Thoracic aorta (tissue), 2 donors: ENCODE results near the gene IGF1R. TPM values are rescaled to one million over a fixed set of nuclear protein-coding genes. Genes with fewer than 3 reads are reported as not detected.
A peak's percentile ranks its signal among the peaks of the same experiment; 100 is the strongest.

Experiments
- ATAC-seq: fragments of 150-250 bp; one replicate; pipeline ENCODE4 v1.8.0; 2017; ENCODE audit warnings: low read depth; ENCODE audit not compliant: insufficient number of reproducible peaks, low FRiP score
- DNase-seq: peaks from one replicate; pipeline ENCODE4 v3.0.0-alpha.2; 2020; ENCODE audit warnings: low spot score
- H3K27ac ChIP-seq, 2 donors: fragments of 200-600 bp; sonication (generic); 1 replicate in 1 of 2; 2 replicates in 1 of 2; pipeline ENCODE4 v1.5.1; 2016; ENCODE audit warnings: mild to moderate bottlenecking in 2 of 2, moderate library complexity in 2 of 2
- H3K27me3 ChIP-seq: fragments of 200-600 bp; sonication (generic); replicated peaks from 2 replicates; pipeline ENCODE4 v1.6.0; 2016; ENCODE audit warnings: mild to moderate bottlenecking; ENCODE audit not compliant: insufficient read depth
- H3K36me3 ChIP-seq: fragments of 200-600 bp; sonication (generic); one replicate; pipeline ENCODE4 v1.5.1; 2016
- H3K4me1 ChIP-seq, 2 donors: fragments of 200-600 bp; sonication (generic); 1 replicate in 1 of 2; 2 replicates in 1 of 2; pipeline versions ENCODE4 v1.5.1 to v1.6.0; 2016; ENCODE audit warnings: low read depth in 2 of 2, mild to moderate bottlenecking in 1 of 2; ENCODE audit not compliant: control insufficient read depth in 1 of 2
- H3K4me3 ChIP-seq: fragments of 200-600 bp; sonication (generic); 2 replicates; pipeline ENCODE4 v1.5.1; 2016; ENCODE audit warnings: mild to moderate bottlenecking
- H3K9me3 ChIP-seq: fragments of 200-600 bp; sonication (generic); 2 replicates; pipeline ENCODE4 v1.5.1; 2016
- total RNA-seq, 2 donors: library from RNA; depleted of rRNA; stranded (reverse); fragments of >200 nt; gene quantifications; one replicate each; pipeline versions ENCODE4 v1.1.0 to v1.2.3, GENCODE V29; 2016
- TF ChIP-seq, protein P1 (sequence below): fragments of 200-600 bp; sonication (generic); IDR thresholded peaks from one replicate; pipeline ENCODE4 v1.5.1; 2019; ENCODE audit warnings: antibody characterized with exemption

IGF1R gene
- total RNA-seq, 2 donors from 2014 or later: 127 to 159 TPM

DNA sequence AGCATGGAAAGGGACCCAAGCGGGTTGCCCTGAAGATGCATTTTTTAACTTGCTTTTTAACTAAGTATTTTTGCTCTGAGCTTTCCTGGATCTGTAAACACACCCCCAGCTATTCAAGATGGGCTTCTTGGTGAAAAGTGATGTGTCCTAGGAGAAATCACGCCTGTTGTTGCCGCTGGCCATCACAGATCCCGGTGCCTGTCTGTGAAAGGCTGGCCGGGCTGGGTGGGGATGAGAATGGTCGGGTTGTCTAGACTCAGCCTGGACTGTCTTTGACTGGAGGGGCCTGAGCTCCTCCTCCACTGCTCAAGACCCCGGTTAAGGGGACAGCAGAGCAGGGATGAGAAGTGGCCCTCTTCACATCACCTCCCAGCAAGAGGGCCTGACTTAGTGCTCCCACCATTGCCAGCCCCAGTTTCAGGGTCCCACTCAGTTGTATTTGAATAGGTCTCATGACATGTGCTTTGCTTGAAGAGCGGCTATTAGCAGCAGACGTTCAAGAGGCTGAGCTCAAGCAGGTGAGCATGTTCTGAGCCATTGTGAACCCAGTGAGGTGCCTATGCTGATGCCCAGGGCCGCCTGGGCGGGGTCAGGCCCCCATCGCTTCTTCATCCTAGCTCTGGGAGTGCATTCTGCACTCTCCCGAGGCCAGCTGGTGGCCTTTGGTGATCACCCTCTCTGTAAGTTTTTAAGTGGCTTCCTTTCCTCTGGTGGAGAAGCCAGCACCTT is 79.9 kb downstream of the IGF1R start:
- TF ChIP-seq, protein P1, sequence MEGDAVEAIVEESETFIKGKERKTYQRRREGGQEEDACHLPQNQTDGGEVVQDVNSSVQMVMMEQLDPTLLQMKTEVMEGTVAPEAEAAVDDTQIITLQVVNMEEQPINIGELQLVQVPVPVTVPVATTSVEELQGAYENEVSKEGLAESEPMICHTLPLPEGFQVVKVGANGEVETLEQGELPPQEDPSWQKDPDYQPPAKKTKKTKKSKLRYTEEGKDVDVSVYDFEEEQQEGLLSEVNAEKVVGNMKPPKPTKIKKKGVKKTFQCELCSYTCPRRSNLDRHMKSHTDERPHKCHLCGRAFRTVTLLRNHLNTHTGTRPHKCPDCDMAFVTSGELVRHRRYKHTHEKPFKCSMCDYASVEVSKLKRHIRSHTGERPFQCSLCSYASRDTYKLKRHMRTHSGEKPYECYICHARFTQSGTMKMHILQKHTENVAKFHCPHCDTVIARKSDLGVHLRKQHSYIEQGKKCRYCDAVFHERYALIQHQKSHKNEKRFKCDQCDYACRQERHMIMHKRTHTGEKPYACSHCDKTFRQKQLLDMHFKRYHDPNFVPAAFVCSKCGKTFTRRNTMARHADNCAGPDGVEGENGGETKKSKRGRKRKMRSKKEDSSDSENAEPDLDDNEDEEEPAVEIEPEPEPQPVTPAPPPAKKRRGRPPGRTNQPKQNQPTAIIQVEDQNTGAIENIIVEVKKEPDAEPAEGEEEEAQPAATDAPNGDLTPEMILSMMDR: no peak
- no peaks in the 10 kb centered on the region for H3K27me3 ChIP-seq
- H3K9me3 ChIP-seq: no peaks in the 10 kb centered on the region
- no peaks in the 10 kb centered on the region for H3K36me3 ChIP-seq
- H3K4me1 ChIP-seq: peaks cover 47 to 81% of the 10 kb centered on the region in 2 donors
- peak overlapping the region; percentile 34 for H3K4me3 ChIP-seq
- DNase-seq: no peak
- H3K27ac ChIP-seq: peak overlapping the region; percentile 87 to 92
- ATAC-seq: no peak

GRCh38 chr15:98728811-98729160 is 80.4 kb downstream of the IGF1R start:
- no peak for ATAC-seq

GRCh38 chr15:98729446-98730042 is 81.2 kb downstream of the IGF1R start:
- Histone ChIP-seq H3K9me3 (no peaks in the 10 kb centered on the region), H3K36me3 (no peaks in the 10 kb centered on the region), H3K27me3 (no peaks in the 10 kb centered on the region), H3K27ac (peak overlapping the region; percentile 87 to 92), H3K4me1 (peaks cover 49 to 82% of the 10 kb centered on the region in 2 donors), H3K4me3 (no peak overlapping the region)
- no peak for ATAC-seq
- no peak for DNase-seq
- TF ChIP-seq, protein P1: no peak

More at GRCh38 chr15:98728811-98729160, 80.4 kb downstream of the IGF1R start:
- Histone ChIP-seq H3K36me3 (no peaks in the 10 kb centered on the region), H3K9me3 (no peaks in the 10 kb centered on the region), H3K4me3 (peak overlapping the region; percentile 34), H3K4me1 (peaks cover 49 to 81% of the 10 kb centered on the region in 2 donors), H3K27me3 (no peaks in the 10 kb centered on the region), H3K27ac (peak overlapping the region; percentile 87 to 92)
- DNase-seq: no peak
- TF ChIP-seq, protein P1: no peak

DNA sequence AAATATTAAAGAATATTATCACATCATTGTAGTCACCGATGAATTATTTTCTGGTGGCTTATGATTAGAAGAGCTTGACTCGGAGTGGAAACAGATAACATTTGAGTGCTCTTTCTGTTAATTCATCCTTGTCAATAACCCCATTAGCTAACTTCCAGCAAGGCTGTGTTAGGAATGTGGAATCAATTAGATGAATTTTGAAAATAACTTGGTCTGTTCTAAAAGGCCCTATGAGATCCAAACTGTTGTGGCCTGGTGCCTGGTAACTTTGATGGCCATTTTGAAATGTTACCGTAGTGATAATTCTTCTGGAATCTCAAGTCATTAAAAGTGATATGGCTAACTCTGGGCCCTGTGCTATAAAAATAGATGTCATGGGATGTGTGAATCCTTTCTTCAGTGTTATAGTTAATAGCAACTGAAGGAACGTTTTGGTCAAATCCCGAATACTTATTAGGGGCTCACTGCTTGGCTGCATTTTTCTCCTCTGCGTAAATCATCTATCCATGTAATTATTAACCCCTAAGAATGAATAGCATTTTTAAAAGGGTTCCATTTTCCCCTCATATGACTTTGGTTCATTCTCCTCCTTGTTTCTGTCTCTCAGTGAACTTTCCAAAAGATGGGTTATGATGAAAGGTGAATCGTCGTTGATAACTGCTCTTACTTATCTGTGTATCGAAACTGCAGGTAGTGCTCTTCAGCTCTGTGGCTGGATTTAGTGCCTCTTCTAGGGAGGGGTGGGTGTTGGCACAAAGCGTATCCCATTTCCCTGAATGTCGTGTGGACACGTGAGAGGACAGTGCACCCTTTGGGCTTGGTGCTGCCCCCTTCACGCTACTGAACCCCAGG is 82.7 kb downstream of the IGF1R start:
- TF ChIP-seq, protein P1: no peak
- no peaks in the 10 kb centered on the region for H3K36me3 ChIP-seq
- H3K27ac ChIP-seq: peak overlapping the region; percentile 12 to 92
- no peaks in the 10 kb centered on the region for H3K9me3 ChIP-seq
- no peak for DNase-seq
- no peak overlapping the region for H3K4me3 ChIP-seq
- ATAC-seq: no peak
- H3K27me3 ChIP-seq: no peaks in the 10 kb centered on the region
- H3K4me1 ChIP-seq: peaks cover 58 to 93% of the 10 kb centered on the region in 2 donors
